Lung (tissue), 13 donors: ENCODE data around the gene HFM1. TPM values are rescaled to one million over a fixed set of nuclear protein-coding genes. Genes with fewer than 3 reads are reported as not detected.

Experiments used
- ATAC-seq: fragments of 200-7000 bp; cut with Tn5 transposase; one replicate; pipeline ENCODE4 v1.9.1; 2020; ENCODE audit warnings: moderate number of reproducible peaks; ENCODE audit not compliant: insufficient read depth, low FRiP score
- DNase-seq, 3 donors: peaks; one replicate each; pipeline ENCODE4 v3.0.0-alpha.2; 2013 to 2017
- H3K27ac ChIP-seq, 2 donors: one replicate each; pipeline ENCODE4 v1.5.1; 2013; ENCODE audit warnings: mild to moderate bottlenecking in 2 of 2, moderate library complexity in 2 of 2, control low read depth in 1 of 2, inconsistent platforms in 1 of 2, low read depth in 1 of 2, low read length in 1 of 2
- H3K27me3 ChIP-seq, 3 donors: one replicate each; pipeline ENCODE4 v1.5.1; 2013; ENCODE audit warnings: low read length in 2 of 3; ENCODE audit not compliant: control insufficient read depth in 3 of 3, insufficient read depth in 3 of 3
- H3K36me3 ChIP-seq, 4 donors: one replicate each; pipeline ENCODE4 v1.5.1; 2013; ENCODE audit warnings: low read length in 4 of 4, mild to moderate bottlenecking in 1 of 4, moderate library complexity in 1 of 4; ENCODE audit not compliant: control insufficient read depth in 4 of 4, insufficient read depth in 4 of 4
- H3K4me1 ChIP-seq, 5 donors: one replicate each; pipeline ENCODE4 v1.5.1; 2013; ENCODE audit warnings: low read length in 5 of 5, mild to moderate bottlenecking in 2 of 5, moderate library complexity in 1 of 5; ENCODE audit not compliant: control insufficient read depth in 5 of 5, insufficient read depth in 5 of 5
- H3K4me3 ChIP-seq: one replicate; pipeline ENCODE4 v1.5.1; 2013; ENCODE audit warnings: mild to moderate bottlenecking, control low read depth, moderate library complexity
- H3K9ac ChIP-seq, 2 donors: one replicate each; pipeline ENCODE4 v1.5.1; 2013; ENCODE audit warnings: low read length in 2 of 2, control low read depth in 1 of 2; ENCODE audit not compliant: insufficient read depth in 1 of 2
- H3K9me3 ChIP-seq, 4 donors: one replicate each; pipeline ENCODE4 v1.5.1; 2013; ENCODE audit warnings: low read length in 3 of 4, mild to moderate bottlenecking in 1 of 4, moderate library complexity in 1 of 4; ENCODE audit not compliant: control insufficient read depth in 4 of 4, insufficient read depth in 3 of 4
- WGBS, 2 donors: extraction: QIAGEN DNeasy Blood & Tissue Kit; methylation state at CpG; one replicate each; pipeline ENCODE4 v1.1.7; 2013; 5-methylcytosine and 5-hydroxymethylcytosine counted together
- polyA plus RNA-seq, 2 donors: library from polyadenylated mRNA; stranded (reverse); fragments of 200-250 nt; gene quantifications; one replicate each; pipeline ENCODE4 v1.2.1, GENCODE V29; 2013
- small RNA-seq: library from RNA; depleted of rRNA; stranded (forward); fragments of <200 nt; gene quantifications from one replicate; pipeline ENCODE3, GENCODE V24; 2014; ENCODE audit warnings: low replicate concordance
- total RNA-seq, 2 donors: library from RNA; depleted of rRNA in 1 of 2; stranded (reverse); fragments of >200 nt in 1 of 2; gene quantifications; one replicate each; pipeline ENCODE4 v1.2.1, GENCODE V29; 2014 to 2021
- TF ChIP-seq, protein P1 (sequence below): IDR thresholded peaks from 2 replicates; pipeline ENCODE4 v1.5.1; 2012; ENCODE audit warnings: mild to moderate bottlenecking; ENCODE audit errors: control extremely low read depth, extremely low read depth
- donor health status: control.
- donor health status: control.
- donor health status: Bipolar disorder and iron deficiency.
- donor health status: healthy.
- donor health status: DM: yes; HTN: yes; CAD: no.

HFM1 gene
- total and polyA plus RNA-seq, 4 donors = 0.16 to 8.0 (median 0.80) TPM

DNA sequence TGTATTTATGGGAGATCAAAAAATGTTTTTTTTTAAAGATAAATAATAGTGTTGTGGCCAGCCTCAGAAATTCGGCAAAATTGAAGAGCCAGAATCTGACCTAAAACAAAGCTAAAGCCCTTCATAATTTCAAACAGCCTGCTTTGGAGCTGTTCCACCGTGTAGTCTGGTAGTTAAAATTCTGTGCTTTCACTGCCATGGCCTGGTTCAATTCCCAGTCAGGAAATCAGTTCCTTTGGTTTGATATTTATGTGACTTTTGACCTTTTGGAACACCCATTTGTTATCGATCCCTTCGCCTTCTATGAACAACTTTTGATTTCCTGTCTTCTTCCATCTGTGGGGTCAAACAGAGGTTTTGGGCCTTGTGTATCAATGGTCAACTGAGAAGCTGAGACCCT lies 179.8 kb downstream of the HFM1 start:
- no peak overlapping the region for H3K27ac ChIP-seq
- no peaks in the 10 kb centered on the region for H3K36me3 ChIP-seq
- H3K4me1 ChIP-seq = no peaks in the 10 kb centered on the region
- H3K4me3 ChIP-seq = no peak overlapping the region
- ATAC-seq (no peak), DNase-seq (no peak)
- no peaks in the 10 kb centered on the region for H3K27me3 ChIP-seq
- 88 to 91% methylated on average over 4 of the region's 4 CpGs for WGBS, 2 donors
- no peak overlapping the region for H3K9ac ChIP-seq
- TF ChIP-seq, protein P1, sequence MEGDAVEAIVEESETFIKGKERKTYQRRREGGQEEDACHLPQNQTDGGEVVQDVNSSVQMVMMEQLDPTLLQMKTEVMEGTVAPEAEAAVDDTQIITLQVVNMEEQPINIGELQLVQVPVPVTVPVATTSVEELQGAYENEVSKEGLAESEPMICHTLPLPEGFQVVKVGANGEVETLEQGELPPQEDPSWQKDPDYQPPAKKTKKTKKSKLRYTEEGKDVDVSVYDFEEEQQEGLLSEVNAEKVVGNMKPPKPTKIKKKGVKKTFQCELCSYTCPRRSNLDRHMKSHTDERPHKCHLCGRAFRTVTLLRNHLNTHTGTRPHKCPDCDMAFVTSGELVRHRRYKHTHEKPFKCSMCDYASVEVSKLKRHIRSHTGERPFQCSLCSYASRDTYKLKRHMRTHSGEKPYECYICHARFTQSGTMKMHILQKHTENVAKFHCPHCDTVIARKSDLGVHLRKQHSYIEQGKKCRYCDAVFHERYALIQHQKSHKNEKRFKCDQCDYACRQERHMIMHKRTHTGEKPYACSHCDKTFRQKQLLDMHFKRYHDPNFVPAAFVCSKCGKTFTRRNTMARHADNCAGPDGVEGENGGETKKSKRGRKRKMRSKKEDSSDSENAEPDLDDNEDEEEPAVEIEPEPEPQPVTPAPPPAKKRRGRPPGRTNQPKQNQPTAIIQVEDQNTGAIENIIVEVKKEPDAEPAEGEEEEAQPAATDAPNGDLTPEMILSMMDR = no peak
- peaks cover 0 to 7% (median 0%) of the 10 kb centered on the region in 4 donors for H3K9me3 ChIP-seq

DNA sequence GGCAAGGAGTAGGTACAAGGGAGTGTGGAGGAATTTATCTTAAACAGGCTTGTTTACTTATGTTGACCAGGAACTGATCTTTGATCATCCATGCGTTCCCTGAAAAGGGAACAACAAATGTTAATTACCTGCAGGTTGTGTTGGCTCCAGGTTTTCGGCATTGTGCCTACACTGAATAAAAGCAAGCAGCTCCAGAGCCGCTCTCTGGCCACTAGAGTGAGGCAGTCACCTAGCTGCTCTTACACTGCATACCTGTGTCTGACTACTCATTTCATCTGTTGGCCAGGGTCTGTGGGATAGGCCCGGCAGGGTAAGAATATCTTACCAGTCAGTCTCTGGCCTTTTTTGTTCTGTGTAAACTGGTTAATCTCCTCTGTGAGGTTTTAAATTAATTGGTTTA lies 183.6 kb downstream of the HFM1 start:
- Histone ChIP-seq H3K27ac (no peak overlapping the region), H3K36me3 (no peaks in the 10 kb centered on the region), H3K9ac (no peak overlapping the region), H3K4me3 (no peak overlapping the region), H3K9me3 (peaks cover 0 to 10% (median 0%) of the 10 kb centered on the region in 4 donors), H3K27me3 (no peaks in the 10 kb centered on the region), H3K4me1 (no peaks in the 10 kb centered on the region)
- ATAC-seq (no peak), DNase-seq (no peak)
- TF ChIP-seq, protein P1 = no peak
- WGBS, 2 donors = 95 to 96% methylated on average over 4 of the region's 4 CpGs

DNA sequence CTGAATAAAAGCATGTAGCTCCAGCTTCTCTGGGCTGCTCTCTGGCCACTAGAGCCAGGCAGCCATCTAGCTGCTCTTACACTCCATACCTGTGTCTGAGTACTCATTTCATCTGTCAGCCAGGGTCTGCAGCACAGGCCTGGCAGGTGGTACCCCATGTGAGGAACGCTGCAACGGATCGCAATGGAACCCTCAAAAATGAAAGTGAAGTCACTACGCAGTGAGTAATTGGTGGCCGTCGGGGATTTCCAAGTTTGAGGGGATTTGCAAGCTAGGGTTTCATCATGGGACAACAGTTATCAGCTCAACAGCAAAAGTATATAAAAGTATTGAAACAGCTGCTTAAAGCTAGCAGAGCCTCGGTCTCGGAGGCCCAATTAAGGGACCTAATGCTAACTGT lies 186.7 kb downstream of the HFM1 start:
- TF ChIP-seq, protein P1 = no peak
- Histone ChIP-seq H3K27me3 (no peaks in the 10 kb centered on the region), H3K9me3 (peaks cover 0 to 10% (median 0%) of the 10 kb centered on the region in 4 donors), H3K4me1 (no peaks in the 10 kb centered on the region), H3K9ac (no peak overlapping the region), H3K4me3 (no peak overlapping the region), H3K27ac (no peak overlapping the region), H3K36me3 (no peaks in the 10 kb centered on the region)
- DNase-seq (no peak), ATAC-seq (no peak)
- WGBS, 2 donors = 88 to 94% methylated on average over 8 of the region's 8 CpGs

Small RNA genes lying within 50 kb of the gene (small RNA-seq; reads per million reads assigned to genes)
- not detected for gene RF00019

Other genes with a start within 250 kb of the HFM1 start
- gene CDC7, start 96.0 kb upstream of the HFM1 start, total RNA-seq = 1 to 10 TPM; 5.2 to 8.3 TPM
- gene CDC7, start 96.0 kb upstream of the HFM1 start, polyA plus RNA-seq = 1 to 10 TPM; 3.6 to 3.9 TPM